ENCODE results near the gene APOC3. TPM values are rescaled to one million over a fixed set of nuclear protein-coding genes. Genes with fewer than 3 reads are reported as not detected.

APOC3 gene
- total RNA-seq, 2 donors from 2014 or later: 5.7 TPM; not detected in 1

- no peak overlapping the region for H3K9ac ChIP-seq (ENCODE audit: low read depth in 2 of 2, low read length in 2 of 2)
- no peak for DNase-seq
- H3K36me3 ChIP-seq: no peaks in the 10 kb centered on the region
- intact Hi-C loops (cut with DNase I): no loop called here
- no peak overlapping the region for H3K27ac ChIP-seq
- H3K27me3 ChIP-seq: no peaks in the 10 kb centered on the region
- H3K9me3 ChIP-seq: no peaks in the 10 kb centered on the region
- TF ChIP-seq, protein P1, sequence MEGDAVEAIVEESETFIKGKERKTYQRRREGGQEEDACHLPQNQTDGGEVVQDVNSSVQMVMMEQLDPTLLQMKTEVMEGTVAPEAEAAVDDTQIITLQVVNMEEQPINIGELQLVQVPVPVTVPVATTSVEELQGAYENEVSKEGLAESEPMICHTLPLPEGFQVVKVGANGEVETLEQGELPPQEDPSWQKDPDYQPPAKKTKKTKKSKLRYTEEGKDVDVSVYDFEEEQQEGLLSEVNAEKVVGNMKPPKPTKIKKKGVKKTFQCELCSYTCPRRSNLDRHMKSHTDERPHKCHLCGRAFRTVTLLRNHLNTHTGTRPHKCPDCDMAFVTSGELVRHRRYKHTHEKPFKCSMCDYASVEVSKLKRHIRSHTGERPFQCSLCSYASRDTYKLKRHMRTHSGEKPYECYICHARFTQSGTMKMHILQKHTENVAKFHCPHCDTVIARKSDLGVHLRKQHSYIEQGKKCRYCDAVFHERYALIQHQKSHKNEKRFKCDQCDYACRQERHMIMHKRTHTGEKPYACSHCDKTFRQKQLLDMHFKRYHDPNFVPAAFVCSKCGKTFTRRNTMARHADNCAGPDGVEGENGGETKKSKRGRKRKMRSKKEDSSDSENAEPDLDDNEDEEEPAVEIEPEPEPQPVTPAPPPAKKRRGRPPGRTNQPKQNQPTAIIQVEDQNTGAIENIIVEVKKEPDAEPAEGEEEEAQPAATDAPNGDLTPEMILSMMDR (IDR thresholded peaks at IDR 0.05): no peak
- H3K4me1 ChIP-seq: no peaks in the 10 kb centered on the region
- no peak overlapping the region for H3K4me3 ChIP-seq
Measured at GRCh38 chr11:116822575-116822974, 7.1 kb upstream of the APOC3 start.

DNA sequence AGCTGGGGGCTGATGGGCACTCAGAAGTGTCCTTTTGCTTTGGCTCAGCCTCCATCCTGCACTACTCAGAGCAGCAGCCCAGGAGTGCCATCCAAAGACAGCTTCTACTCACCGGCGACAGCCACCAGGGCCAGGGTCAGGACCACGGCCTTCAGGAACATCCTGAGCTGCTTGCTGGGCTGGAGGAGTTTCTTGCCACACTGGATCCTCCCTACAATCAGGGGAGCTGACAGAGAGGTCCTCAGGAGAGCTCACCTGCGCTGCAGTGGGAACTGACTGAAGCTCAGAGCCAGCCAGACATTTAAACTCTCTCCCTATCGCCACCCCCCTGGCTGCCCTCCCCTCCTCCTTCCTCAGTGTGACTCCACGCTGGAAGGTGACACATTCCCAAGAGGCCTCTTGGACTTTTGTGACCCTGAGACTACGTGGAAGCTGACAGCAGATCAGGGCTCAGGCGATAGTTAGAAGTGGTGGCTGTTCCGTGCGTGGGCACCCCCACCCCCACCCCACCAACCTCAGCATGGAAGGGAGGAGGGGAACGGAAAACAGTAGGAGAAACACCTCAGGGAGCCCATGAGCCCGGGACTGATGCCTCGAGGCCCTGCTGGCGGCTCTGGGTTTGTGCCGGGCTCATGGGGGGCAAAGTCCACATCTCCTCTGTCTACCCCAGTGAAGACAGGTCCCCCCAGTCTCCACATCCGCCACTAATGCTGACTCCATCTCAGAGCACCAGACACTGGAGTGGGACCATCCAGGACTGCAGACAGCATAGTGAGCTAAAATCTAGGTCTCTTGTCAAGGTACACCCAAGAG is 6.5 kb upstream of the APOC3 start, which contains the start of gene APOA4:
TSS of gene APOA4 (minus strand) at position 274 of the 813 bp plus-strand sequence. CDS start at position 161, 113 bp downstream.
- TF ChIP-seq, protein P1 (IDR thresholded peaks at IDR 0.05): no peak
- no peak within 1 kb of the TSS for H3K9ac ChIP-seq (ENCODE audit: low read depth in 2 of 2, low read length in 2 of 2)
- no peaks in the 10 kb centered on the region for H3K4me1 ChIP-seq
- H3K36me3 ChIP-seq: no peaks in the 10 kb centered on the region
- H3K4me3 ChIP-seq: no peak within 1 kb of the TSS
- no peak within 1 kb of the TSS for H3K27ac ChIP-seq
- H3K9me3 ChIP-seq: no peaks in the 10 kb centered on the region
- no peak for DNase-seq
- H3K27me3 ChIP-seq: no peaks in the 10 kb centered on the region
- intact Hi-C loops (cut with DNase I): no loop called here

- Histone ChIP-seq H3K4me3 (no peak overlapping the region), H3K9me3 (no peaks in the 10 kb centered on the region), H3K36me3 (no peaks in the 10 kb centered on the region), H3K27ac (no peak overlapping the region), H3K4me1 (no peaks in the 10 kb centered on the region), H3K9ac (ENCODE audit: low read depth in 2 of 2, low read length in 2 of 2) (no peak overlapping the region), H3K27me3 (no peaks in the 10 kb centered on the region)
- TF ChIP-seq, protein P1 (IDR thresholded peaks at IDR 0.05): no peak
- DNase-seq: no peak
- intact Hi-C loops (cut with DNase I): no loop called here
Measured at GRCh38 chr11:116825434-116825833, 4.3 kb upstream of the APOC3 start.

GRCh38 chr11:116825854-116826750 is 3.6 kb upstream of the APOC3 start:
- intact Hi-C loops (cut with DNase I): no loop called here
- H3K4me1 ChIP-seq: no peaks in the 10 kb centered on the region
- peak overlapping the region in 1 of 2 donors; percentile 12 for H3K9ac ChIP-seq (ENCODE audit: low read depth in 2 of 2, low read length in 2 of 2)
- no peaks in the 10 kb centered on the region for H3K36me3 ChIP-seq
- H3K9me3 ChIP-seq: no peaks in the 10 kb centered on the region
- H3K27me3 ChIP-seq: no peaks in the 10 kb centered on the region
- TF ChIP-seq, protein P1 (IDR thresholded peaks at IDR 0.05): no peak
- H3K4me3 ChIP-seq: no peak overlapping the region
- no peak overlapping the region for H3K27ac ChIP-seq
- no peak for DNase-seq

DNA sequence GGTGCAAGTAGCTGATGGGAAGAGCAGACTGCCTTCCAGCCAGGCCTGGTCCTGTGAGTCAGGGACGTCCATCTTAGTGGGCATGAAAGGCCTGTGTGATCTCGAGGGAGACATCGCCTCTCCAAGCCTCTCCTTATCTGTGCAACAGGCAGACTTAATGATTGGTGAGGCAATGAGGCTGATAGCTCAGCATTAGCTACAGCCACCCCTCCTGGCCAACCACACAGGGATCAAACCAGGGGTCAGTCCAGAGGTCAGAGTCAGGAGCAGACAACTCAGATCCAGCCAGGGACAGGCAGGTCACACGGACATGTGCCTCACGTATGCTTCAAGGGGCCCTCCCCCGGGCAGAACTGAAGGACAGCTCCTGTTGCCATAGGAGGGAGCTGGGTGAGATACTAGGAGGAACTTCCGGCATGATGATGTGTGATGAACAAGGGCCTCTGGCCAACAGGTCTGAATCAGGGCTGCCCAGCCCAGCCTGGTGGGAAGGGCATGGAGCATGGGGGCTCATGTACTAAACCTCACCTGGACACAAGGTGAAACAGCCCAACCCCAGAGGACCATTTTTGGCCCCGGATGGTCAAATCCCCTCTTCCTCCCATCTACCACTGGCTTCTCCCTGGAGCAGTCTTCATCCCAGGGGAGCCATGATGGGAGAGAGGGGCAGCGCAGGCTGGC is 2.8 kb upstream of the APOC3 start:
- intact Hi-C loops (cut with DNase I): no loop called here
- Histone ChIP-seq H3K27me3 (no peaks in the 10 kb centered on the region), H3K27ac (no peak overlapping the region), H3K4me1 (no peaks in the 10 kb centered on the region), H3K36me3 (no peaks in the 10 kb centered on the region), H3K9ac (ENCODE audit: low read depth in 2 of 2, low read length in 2 of 2) (no peak overlapping the region), H3K4me3 (no peak overlapping the region), H3K9me3 (no peaks in the 10 kb centered on the region)
- no peak for DNase-seq
- TF ChIP-seq, protein P1 (IDR thresholded peaks at IDR 0.05): no peak

Measured in colonic mucosa (tissue), 4 donors.